ENCODE results near the gene TUBB4A.
A peak's percentile ranks its signal among the peaks of the same experiment; 100 is the strongest.

Gene TUBB4A

GRCh38 chr19:6491802-6492592 is 10.1 kb downstream of the TUBB4A start:
- no peak for DNase-seq

GRCh38 chr19:6490134-6490533 is 12.0 kb downstream of the TUBB4A start:
- DNase-seq = no peak

- no peak for DNase-seq
Measured at GRCh38 chr19:6489278-6490061, 12.6 kb downstream of the TUBB4A start.

GRCh38 chr19:6484831-6485230 is 17.3 kb downstream of the TUBB4A start:
- DNase-seq = no peak

GRCh38 chr19:6484230-6484629 is 17.9 kb downstream of the TUBB4A start:
- no peak for DNase-seq

- DNase-seq = no peak
Measured at GRCh38 chr19:6483235-6483634, 18.9 kb downstream of the TUBB4A start.

- DNase-seq = no peak
Measured at GRCh38 chr19:6482343-6482686, 19.8 kb downstream of the TUBB4A start.

GRCh38 chr19:6481541-6482342 is 20.4 kb downstream of the TUBB4A start, which contains the start of gene DENND1C:
DENND1C (minus strand) TSS chr19:6481787; CDS start chr19:6481695, 92 bp downstream.
- DNase-seq = peak; percentile 81

GRCh38 chr19:6480848-6481415 is 21.2 kb downstream of the TUBB4A start:
- DNase-seq = no peak

- DNase-seq = no peak
Measured at GRCh38 chr19:6479836-6480398, 22.2 kb downstream of the TUBB4A start.

- no peak for DNase-seq
Measured at GRCh38 chr19:6478815-6479214, 23.3 kb downstream of the TUBB4A start.

- no peak for DNase-seq
Measured at GRCh38 chr19:6476896-6477431, 25.1 kb downstream of the TUBB4A start.

GRCh38 chr19:6476155-6476895 is 25.8 kb downstream of the TUBB4A start:
- peak; percentile 93 for DNase-seq

GRCh38 chr19:6475321-6476108 is 26.6 kb downstream of the TUBB4A start:
- DNase-seq = no peak

GRCh38 chr19:6473647-6474046 is 28.5 kb downstream of the TUBB4A start:
- no peak for DNase-seq

GRCh38 chr19:6472713-6473112 is 29.4 kb downstream of the TUBB4A start:
- DNase-seq = no peak

GRCh38 chr19:6471076-6471475 is 31.0 kb downstream of the TUBB4A start:
- no peak for DNase-seq

GRCh38 chr19:6470173-6470572 is 31.9 kb downstream of the TUBB4A start:
- DNase-seq = no peak

GRCh38 chr19:6467384-6467783 is 34.7 kb downstream of the TUBB4A start:
- no peak for DNase-seq

- no peak for DNase-seq
Measured at GRCh38 chr19:6466526-6467248, 35.4 kb downstream of the TUBB4A start.

Data from activated CD8-positive, alpha-beta memory T cell treated with anti-CD3 and anti-CD28 coated beads, Interleukin-2, amount 50 U/mL, for 48 hours (primary cell).